GM12874 (cell line): ENCODE data around the gene CACNG8.

ENCODE experiments used
- TF ChIP-seq, protein P1 (sequence below): IDR thresholded peaks from 2 replicates; pipeline ENCODE4 v1.5.1; 2011; ENCODE audit warnings: low read depth, mild to moderate bottlenecking, control low read depth, low read length, moderate library complexity; ENCODE audit not compliant: insufficient read depth

Gene CACNG8

DNA sequence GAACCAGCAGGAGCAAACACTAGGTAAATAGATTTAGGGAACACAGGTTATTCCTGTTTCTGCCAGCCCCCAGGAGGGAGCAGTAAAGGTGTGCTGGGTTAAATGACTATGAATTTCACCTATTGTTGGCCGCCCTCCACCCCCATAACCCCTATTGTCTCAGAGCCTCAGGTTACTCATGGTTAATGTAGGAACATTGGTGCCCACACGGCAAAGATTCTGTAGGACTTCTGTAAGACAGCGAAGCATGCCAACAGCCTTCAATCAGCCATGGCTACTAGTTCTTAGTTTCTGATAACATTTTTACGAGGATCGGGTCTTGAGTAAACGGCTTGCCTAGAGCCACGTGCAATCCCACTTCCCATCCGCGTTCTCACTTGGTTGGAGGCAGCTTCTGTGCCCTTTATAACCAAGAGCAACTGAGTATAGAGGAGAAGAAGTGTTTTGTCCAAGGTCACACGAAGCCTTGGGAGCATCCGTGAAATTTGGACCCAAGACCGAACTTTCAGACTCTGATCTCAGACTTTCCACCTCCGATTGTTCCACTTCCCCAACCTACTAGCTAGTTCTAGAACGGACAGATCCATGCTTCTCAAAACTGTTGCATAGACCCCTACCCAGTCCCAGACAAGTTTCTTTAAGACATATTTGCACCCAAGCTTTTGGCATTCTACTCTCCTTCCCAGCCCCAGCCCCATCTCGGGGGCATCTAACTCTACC, 5.1 kb upstream of the CACNG8 start:
- TF ChIP-seq, protein P1, sequence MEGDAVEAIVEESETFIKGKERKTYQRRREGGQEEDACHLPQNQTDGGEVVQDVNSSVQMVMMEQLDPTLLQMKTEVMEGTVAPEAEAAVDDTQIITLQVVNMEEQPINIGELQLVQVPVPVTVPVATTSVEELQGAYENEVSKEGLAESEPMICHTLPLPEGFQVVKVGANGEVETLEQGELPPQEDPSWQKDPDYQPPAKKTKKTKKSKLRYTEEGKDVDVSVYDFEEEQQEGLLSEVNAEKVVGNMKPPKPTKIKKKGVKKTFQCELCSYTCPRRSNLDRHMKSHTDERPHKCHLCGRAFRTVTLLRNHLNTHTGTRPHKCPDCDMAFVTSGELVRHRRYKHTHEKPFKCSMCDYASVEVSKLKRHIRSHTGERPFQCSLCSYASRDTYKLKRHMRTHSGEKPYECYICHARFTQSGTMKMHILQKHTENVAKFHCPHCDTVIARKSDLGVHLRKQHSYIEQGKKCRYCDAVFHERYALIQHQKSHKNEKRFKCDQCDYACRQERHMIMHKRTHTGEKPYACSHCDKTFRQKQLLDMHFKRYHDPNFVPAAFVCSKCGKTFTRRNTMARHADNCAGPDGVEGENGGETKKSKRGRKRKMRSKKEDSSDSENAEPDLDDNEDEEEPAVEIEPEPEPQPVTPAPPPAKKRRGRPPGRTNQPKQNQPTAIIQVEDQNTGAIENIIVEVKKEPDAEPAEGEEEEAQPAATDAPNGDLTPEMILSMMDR = no peak

DNA sequence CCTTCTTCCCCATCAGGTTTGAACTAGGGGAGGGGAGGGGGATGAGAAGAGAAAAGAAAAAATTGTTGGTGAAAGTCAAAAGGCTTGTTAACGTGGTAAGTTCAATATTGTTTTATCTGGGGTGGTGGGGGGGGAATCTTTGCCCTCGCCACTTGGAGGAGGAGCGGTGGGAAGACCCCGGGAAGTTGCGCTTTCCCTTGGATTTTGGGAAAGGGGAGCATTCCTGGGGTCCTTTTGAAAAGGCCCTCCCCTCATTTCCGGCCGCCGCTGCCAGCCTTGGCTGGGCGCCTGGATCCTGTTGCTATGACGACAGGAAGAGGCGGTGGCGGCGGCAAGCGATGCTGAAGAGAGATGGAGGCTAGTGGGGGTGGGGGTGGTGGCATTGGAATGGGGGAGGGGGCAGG, 4.6 kb upstream of the CACNG8 start:
- TF ChIP-seq, protein P1 = no peak

- TF ChIP-seq, protein P1 = no peak
Observed at GRCh38 chr19:53958823-53959757, 3.6 kb upstream of the CACNG8 start.

DNA sequence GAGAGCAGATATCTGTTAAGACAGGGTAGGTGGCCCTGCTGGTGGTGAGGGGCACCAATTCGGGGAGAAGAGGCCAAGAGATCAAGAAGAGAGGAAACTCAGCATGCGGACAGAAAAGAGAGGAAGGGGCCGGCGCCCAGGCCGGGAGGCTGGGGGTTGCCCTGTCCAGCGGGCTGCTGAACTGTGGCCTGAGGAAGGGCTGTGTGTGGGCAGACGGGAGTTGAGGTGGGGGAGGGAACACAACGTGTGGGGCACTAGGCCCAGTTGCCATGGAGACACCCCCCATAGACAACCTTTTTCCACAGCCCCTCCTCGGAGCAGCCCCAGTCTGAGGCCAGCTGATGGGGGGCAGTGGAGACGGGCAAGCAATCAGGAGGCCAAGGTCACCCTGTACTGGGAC, 2.5 kb upstream of the CACNG8 start:
- TF ChIP-seq, protein P1 = no peak

- TF ChIP-seq, protein P1 = no peak
Observed at GRCh38 chr19:53960886-53961285, 1.9 kb upstream of the CACNG8 start.

GRCh38 chr19:53961523-53962356, 997 bp upstream of the CACNG8 start:
- TF ChIP-seq, protein P1 = no peak

- TF ChIP-seq, protein P1 = no peak
Observed at GRCh38 chr19:53965091-53965490, 2.4 kb downstream of the CACNG8 start.
